ENCODE data around the gene QKI. TPM values are rescaled to one million over a fixed set of nuclear protein-coding genes. Genes with fewer than 3 reads are reported as not detected.

The QKI gene
- total and polyA plus RNA-seq, 10 of the 15 experiments (the other 5 are each of a cell fraction or from before 2014, with no cell fraction given), result 4.7 to 72.5 (median 38.9) TPM

DNA sequence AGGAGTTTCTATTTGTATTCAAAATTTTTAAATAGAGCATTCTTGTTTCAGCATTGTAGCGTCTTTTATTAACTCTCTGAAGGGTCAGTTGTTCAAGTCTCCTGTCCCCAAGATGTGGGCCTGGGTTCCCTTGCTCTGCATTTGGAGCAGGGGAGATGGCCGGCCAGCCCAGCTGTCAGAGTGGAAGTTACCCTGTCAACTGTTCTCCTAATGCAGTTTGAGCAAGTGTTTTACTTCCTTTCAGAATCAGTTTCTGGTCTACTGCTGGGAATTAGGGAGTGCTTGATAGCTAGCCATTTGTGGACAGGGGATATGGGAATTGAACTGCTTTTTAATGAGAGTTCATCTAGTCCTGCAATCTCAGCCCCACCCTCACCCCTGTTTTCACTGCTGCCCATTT lies 116.6 kb downstream of the QKI start:
- no peak for DNase-seq (ENCODE audit: low read depth, low spot score)
- Histone ChIP-seq H3K79me2 (ENCODE audit: control insufficient read depth, insufficient read depth, low read length) (peaks cover 33% of the 10 kb centered on the region), H3K36me3 (ENCODE audit: control insufficient read depth in 2 of 2, insufficient read depth in 2 of 2, low read length in 1 of 2) (no peaks in the 10 kb centered on the region), H3K9me3 (replicated peaks; ENCODE audit: control insufficient read depth, insufficient read depth, low read length) (no peaks in the 10 kb centered on the region), H3K9ac (ENCODE audit: control insufficient read depth, insufficient read depth, low read length) (no peak overlapping the region), H3K27ac (ENCODE audit: control insufficient read depth, insufficient read depth) (no peak overlapping the region), H4K20me1 (ENCODE audit: control insufficient read depth, insufficient read depth) (no peaks in the 10 kb centered on the region), H3K4me1 (ENCODE audit: control insufficient read depth, insufficient read depth, low read length) (no peaks in the 10 kb centered on the region), H2AFZ (ENCODE audit: control insufficient read depth, low read depth, low read length) (no peak overlapping the region), H3K27me3 (replicated peaks in 1 of 2; ENCODE audit: control insufficient read depth in 2 of 2, insufficient read depth in 2 of 2, low read length in 1 of 2) (no peaks in the 10 kb centered on the region), H3K4me2 (ENCODE audit: control insufficient read depth, insufficient read depth) (no peak overlapping the region), H3K4me3 (no peak overlapping the region)
- intact Hi-C loops (cut with micrococcal nuclease; ENCODE audit: unreplicated experiment), result no loop called here
- no TSS peak for BruUV-seq (replicated peaks)
- TF ChIP-seq SUPT20H (IDR thresholded peaks at IDR 0.05; ENCODE audit: borderline replicate concordance, control insufficient read depth, low read depth, low read length) (no peak), YBX1 (IDR thresholded peaks at IDR 0.05) (no peak), NBN (IDR thresholded peaks at IDR 0.05) (no peak), SP1 (IDR thresholded peaks at IDR 0.05; ENCODE audit: low read depth, low read length) (no peak), HDAC6 (IDR thresholded peaks at IDR 0.05; ENCODE audit: unreplicated experiment) (no peak), EP300 (IDR thresholded peaks at IDR 0.05; ENCODE audit: borderline replicate concordance in 1 of 2, control insufficient read depth in 1 of 2, low read depth in 2 of 2, low read length in 2 of 2) (no peak), ZNF384 (IDR thresholded peaks at IDR 0.05; ENCODE audit: borderline replicate concordance, low read depth, low read length) (no peak), CBX5 (IDR thresholded peaks at IDR 0.05; ENCODE audit: low read depth) (no peak), JUND (IDR thresholded peaks at IDR 0.05; ENCODE audit: low read depth, low read length) (no peak), ZNF207 (IDR thresholded peaks at IDR 0.05; ENCODE audit: borderline replicate concordance) (no peak), PBX3 (IDR thresholded peaks at IDR 0.05; ENCODE audit: insufficient replicate concordance, low read depth, low read length) (no peak), LARP7 (IDR thresholded peaks at IDR 0.05) (no peak)
- TF ChIP-seq, protein P1, sequence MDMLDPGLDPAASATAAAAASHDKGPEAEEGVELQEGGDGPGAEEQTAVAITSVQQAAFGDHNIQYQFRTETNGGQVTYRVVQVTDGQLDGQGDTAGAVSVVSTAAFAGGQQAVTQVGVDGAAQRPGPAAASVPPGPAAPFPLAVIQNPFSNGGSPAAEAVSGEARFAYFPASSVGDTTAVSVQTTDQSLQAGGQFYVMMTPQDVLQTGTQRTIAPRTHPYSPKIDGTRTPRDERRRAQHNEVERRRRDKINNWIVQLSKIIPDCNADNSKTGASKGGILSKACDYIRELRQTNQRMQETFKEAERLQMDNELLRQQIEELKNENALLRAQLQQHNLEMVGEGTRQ (IDR thresholded peaks at IDR 0.05; ENCODE audit: borderline replicate concordance, low read depth, low read length), result no peak
- ChIA-PET SMC1A (ENCODE audit: uncharacterized antibody, unreplicated experiment) (interaction anchor here (1.0 kb wide), 1 partner anchor 14 kb away, joined by 3 read pairs; no protein-coding TSS in a partner anchor), CTCF (no interaction called here), POLR2A (no interaction called here), RAD21 (ENCODE audit: unreplicated experiment) (no interaction called here)
- FAIRE-seq, result no peak
- ATAC-seq, result no peak
- in situ Hi-C loops (cut with MboI), result no loop called here
- 80% methylated on average over 2 of the region's 2 CpGs for WGBS (ENCODE audit: insufficient coverage, insufficient replicate concordance, low lambda C conversion rate, missing lambda C conversion rate)
